ENCODE measurements around the gene PAQR4. TPM values are rescaled to one million over a fixed set of nuclear protein-coding genes. Genes with fewer than 3 reads are reported as not detected.

The PAQR4 gene
- total RNA-seq, 2 experiments from 2014 or later, result 37.0 to 37.9 TPM

GRCh38 chr16:2948807-2949704, 20.1 kb upstream of the PAQR4 start:
- ChIA-PET POLR2A (no interaction called here), CTCF (interaction anchor here (1.1 kb wide), 1 partner anchor 82 kb away, joined by 3 read pairs; no protein-coding TSS in a partner anchor)
- Mint-ChIP-seq H3K27me3 (no peaks in the 10 kb centered on the region), H3K4me1 (ENCODE audit: low read depth) (no peaks in the 10 kb centered on the region), H3K9me3 (no peaks in the 10 kb centered on the region), H3K27ac (no peak overlapping the region), H3K4me3 (no peak overlapping the region), H3K36me3 (peaks cover 8% of the 10 kb centered on the region)
- no peak for DNase-seq
- intact Hi-C loops (cut with micrococcal nuclease), result no loop called here

- ChIA-PET POLR2A (no interaction called here), CTCF (no interaction called here)
- Mint-ChIP-seq H3K4me1 (ENCODE audit: low read depth) (no peaks in the 10 kb centered on the region), H3K27me3 (peaks cover 4% of the 10 kb centered on the region), H3K4me3 (no peak overlapping the region), H3K36me3 (peaks cover 8% of the 10 kb centered on the region), H3K9me3 (no peaks in the 10 kb centered on the region), H3K27ac (no peak overlapping the region)
- DNase-seq, result no peak
- intact Hi-C loops (cut with micrococcal nuclease), result no loop called here
Measured at GRCh38 chr16:2949705-2950352, 19.3 kb upstream of the PAQR4 start.

- Mint-ChIP-seq H3K4me3 (no peak overlapping the region), H3K36me3 (peaks cover 8% of the 10 kb centered on the region), H3K27me3 (peaks cover 4% of the 10 kb centered on the region), H3K9me3 (no peaks in the 10 kb centered on the region), H3K27ac (no peak overlapping the region), H3K4me1 (ENCODE audit: low read depth) (no peaks in the 10 kb centered on the region)
- intact Hi-C loops (cut with micrococcal nuclease), result no loop called here
- POLR2A ChIA-PET, result no interaction called here
- CTCF ChIA-PET, result no interaction called here
- DNase-seq, result no peak
Measured at GRCh38 chr16:2950353-2950724, 18.8 kb upstream of the PAQR4 start.

- ChIA-PET POLR2A (no interaction called here), CTCF (no interaction called here)
- Mint-ChIP-seq H3K4me1 (ENCODE audit: low read depth) (no peaks in the 10 kb centered on the region), H3K27me3 (peaks cover 4% of the 10 kb centered on the region), H3K36me3 (peaks cover 8% of the 10 kb centered on the region), H3K9me3 (no peaks in the 10 kb centered on the region), H3K27ac (no peak overlapping the region), H3K4me3 (no peak overlapping the region)
- intact Hi-C loops (cut with micrococcal nuclease), result no loop called here
- DNase-seq, result no peak
Measured at GRCh38 chr16:2950773-2951172, 18.4 kb upstream of the PAQR4 start.

- ChIA-PET CTCF (interaction anchor here (0.7 to 1.1 kb wide), 3 partner anchors 9 to 85 kb away, joined by 3 read pairs; no protein-coding TSS in a partner anchor), POLR2A (no interaction called here)
- H3K9me3 Mint-ChIP-seq, result no peaks in the 10 kb centered on the region
- peaks cover 3% of the 10 kb centered on the region for H3K36me3 Mint-ChIP-seq
- intact Hi-C loops (cut with micrococcal nuclease), result no loop called here
- DNase-seq, result no peak
- H3K27ac Mint-ChIP-seq, result no peak overlapping the region
- H3K4me3 Mint-ChIP-seq, result no peak overlapping the region
- H3K4me1 Mint-ChIP-seq (ENCODE audit: low read depth), result no peaks in the 10 kb centered on the region
- H3K27me3 Mint-ChIP-seq, result peaks cover 18% of the 10 kb centered on the region
Measured at GRCh38 chr16:2952679-2953078, 16.5 kb upstream of the PAQR4 start.

- ChIA-PET CTCF (no interaction called here), POLR2A (no interaction called here)
- intact Hi-C loops (cut with micrococcal nuclease), result no loop called here
Measured at GRCh38 chr16:2953706-2954627, 15.2 kb upstream of the PAQR4 start.

DNA sequence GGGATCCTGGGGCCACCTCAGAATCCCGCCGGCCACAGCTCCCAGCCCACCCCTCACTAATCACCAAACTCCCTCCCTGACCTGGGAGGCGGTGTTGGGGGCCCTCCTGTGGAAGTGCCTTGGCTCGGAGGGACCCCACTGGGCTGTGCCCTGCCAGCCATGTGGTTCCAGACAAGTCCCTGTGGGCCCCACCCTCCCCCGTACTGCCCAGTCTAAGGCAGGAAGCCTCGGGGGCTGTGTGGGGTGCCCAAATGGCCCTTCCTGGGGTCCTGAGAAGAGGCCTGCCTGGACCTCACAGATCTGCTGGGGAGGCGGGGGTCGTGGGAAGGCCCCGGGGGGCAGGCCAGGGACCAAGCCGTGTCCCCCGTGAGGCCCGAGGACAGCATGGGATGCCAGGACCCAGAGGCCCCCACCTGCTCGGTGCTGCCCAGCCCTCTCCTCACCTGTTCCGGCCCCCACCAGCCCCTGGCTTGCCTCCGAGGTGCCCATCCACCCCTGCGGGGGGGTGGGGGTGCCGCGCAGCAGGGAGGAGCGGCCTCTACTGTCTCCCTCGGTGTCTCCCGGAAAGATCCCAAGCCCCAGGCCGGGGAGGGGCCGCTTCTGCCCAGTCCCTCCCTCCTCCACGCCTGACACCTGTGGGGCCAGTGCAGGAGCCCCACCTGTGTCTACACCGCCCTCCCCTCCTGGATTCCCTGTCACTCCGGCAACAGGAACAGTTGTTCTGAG, 14.3 kb upstream of the PAQR4 start:
- POLR2A ChIA-PET, result no interaction called here
- CTCF ChIA-PET, result no interaction called here
- no peaks in the 10 kb centered on the region for H3K9me3 Mint-ChIP-seq
- H3K27me3 Mint-ChIP-seq, result peaks cover 19% of the 10 kb centered on the region
- no peak overlapping the region for H3K4me3 Mint-ChIP-seq
- intact Hi-C loops (cut with micrococcal nuclease), result no loop called here
- no peaks in the 10 kb centered on the region for H3K4me1 Mint-ChIP-seq (ENCODE audit: low read depth)
- DNase-seq, result no peak
- no peaks in the 10 kb centered on the region for H3K36me3 Mint-ChIP-seq
- no peak overlapping the region for H3K27ac Mint-ChIP-seq

More at GRCh38 chr16:2953706-2954627, 15.2 kb upstream of the PAQR4 start:
- Mint-ChIP-seq H3K4me3 (no peak overlapping the region), H3K27ac (no peak overlapping the region), H3K27me3 (peaks cover 18% of the 10 kb centered on the region), H3K9me3 (no peaks in the 10 kb centered on the region), H3K4me1 (ENCODE audit: low read depth) (no peaks in the 10 kb centered on the region), H3K36me3 (peaks cover 3% of the 10 kb centered on the region)
- DNase-seq, result no peak

DNA sequence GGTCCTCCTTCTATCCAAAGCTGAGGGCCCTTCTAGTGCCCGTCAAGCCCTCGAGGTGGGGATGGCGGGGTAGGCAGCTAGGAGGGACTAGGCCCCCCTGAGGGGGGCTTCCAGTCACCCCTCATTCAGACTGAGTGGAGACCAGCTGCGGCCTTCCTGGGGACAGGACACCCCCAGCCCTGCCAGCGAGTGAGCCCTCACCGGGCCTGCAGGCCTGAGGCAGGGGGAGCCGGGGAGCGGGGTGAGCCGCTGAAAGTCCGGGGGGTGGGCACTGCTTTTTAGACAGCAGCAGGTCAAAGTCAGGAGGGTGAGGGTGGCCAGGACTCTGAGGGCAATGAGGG, 13.7 kb upstream of the PAQR4 start:
- Mint-ChIP-seq H3K27me3 (peaks cover 24% of the 10 kb centered on the region), H3K9me3 (no peaks in the 10 kb centered on the region), H3K4me3 (no peak overlapping the region), H3K27ac (no peak overlapping the region), H3K4me1 (ENCODE audit: low read depth) (no peaks in the 10 kb centered on the region), H3K36me3 (no peaks in the 10 kb centered on the region)
- DNase-seq, result no peak
- intact Hi-C loops (cut with micrococcal nuclease), result no loop called here
- POLR2A ChIA-PET, result no interaction called here
- CTCF ChIA-PET, result no interaction called here

DNA sequence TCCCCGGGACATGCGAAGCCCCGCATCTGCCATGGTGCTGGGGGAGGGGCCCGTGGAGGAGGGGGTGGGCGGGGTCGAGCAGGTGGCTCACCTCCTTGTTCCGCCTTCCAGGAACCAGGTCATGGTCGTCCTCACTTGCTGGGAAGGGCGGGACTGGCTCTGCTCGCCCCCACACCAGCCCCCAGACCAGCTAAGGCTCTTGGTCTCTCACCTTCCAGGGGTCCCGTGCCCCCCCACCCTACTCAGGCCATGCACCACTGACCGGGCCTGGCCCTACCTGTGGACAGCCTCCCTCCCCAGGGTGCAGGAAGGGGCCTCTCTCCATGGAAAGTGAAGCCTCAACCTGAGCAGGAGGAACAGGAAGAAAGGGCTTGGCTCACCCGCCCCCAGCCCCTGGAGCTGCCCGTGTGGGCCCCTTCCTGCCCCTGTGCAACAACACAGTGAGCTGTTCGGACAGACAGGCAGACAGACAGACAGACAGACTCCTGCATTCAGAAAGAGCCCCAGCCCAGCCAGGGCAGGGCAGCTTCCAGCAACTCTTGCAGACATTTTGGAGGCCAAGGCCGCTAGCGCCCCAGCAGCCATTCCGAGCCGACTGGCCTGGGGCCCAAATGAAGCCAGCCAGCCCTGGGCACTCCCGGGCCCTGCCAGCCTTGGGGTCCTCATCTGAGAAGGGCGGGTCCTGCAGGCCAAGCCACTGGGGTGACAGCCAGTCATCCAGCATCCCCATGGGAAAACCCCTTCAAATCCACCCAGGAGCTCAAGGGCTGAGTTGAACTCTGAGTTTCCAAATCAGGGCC, 13.2 kb upstream of the PAQR4 start:
- Mint-ChIP-seq H3K36me3 (no peaks in the 10 kb centered on the region), H3K27me3 (peaks cover 24% of the 10 kb centered on the region), H3K4me3 (no peak overlapping the region), H3K4me1 (ENCODE audit: low read depth) (no peaks in the 10 kb centered on the region), H3K9me3 (no peaks in the 10 kb centered on the region), H3K27ac (no peak overlapping the region)
- CTCF ChIA-PET, result interaction anchor here (1.5 kb wide), 1 partner anchor 76 kb away, joined by 3 read pairs; no protein-coding TSS in a partner anchor
- intact Hi-C loops (cut with micrococcal nuclease), result no loop called here
- POLR2A ChIA-PET, result interaction anchor here (0.6 kb wide), 1 partner anchor 33 kb away, joined by 3 read pairs; no protein-coding TSS in a partner anchor
- no peak for DNase-seq

GRCh38 chr16:2956579-2956956, 12.6 kb upstream of the PAQR4 start:
- CTCF ChIA-PET, result interaction anchor here (1.5 kb wide), 1 partner anchor 75 kb away, joined by 3 read pairs; no protein-coding TSS in a partner anchor
- Mint-ChIP-seq H3K4me1 (ENCODE audit: low read depth) (no peaks in the 10 kb centered on the region), H3K9me3 (no peaks in the 10 kb centered on the region), H3K4me3 (no peak overlapping the region), H3K36me3 (no peaks in the 10 kb centered on the region), H3K27ac (no peak overlapping the region), H3K27me3 (peaks cover 24% of the 10 kb centered on the region)
- no peak for DNase-seq
- POLR2A ChIA-PET, result interaction anchor here (0.6 kb wide), 1 partner anchor 33 kb away, joined by 3 read pairs; no protein-coding TSS in a partner anchor
- intact Hi-C loops (cut with micrococcal nuclease), result no loop called here

GRCh38 chr16:2959206-2959605, 9.9 kb upstream of the PAQR4 start:
- no peaks in the 10 kb centered on the region for H3K36me3 Mint-ChIP-seq
- POLR2A ChIA-PET, result interaction anchor here (0.6 kb wide), 1 partner anchor 13 kb away, joined by 4 read pairs; no protein-coding TSS in a partner anchor

More at GRCh38 chr16:2959206-2959605, 9.9 kb upstream of the PAQR4 start:
- intact Hi-C loops (cut with micrococcal nuclease), result no loop called here
- Mint-ChIP-seq H3K27ac (no peak overlapping the region), H3K9me3 (no peaks in the 10 kb centered on the region), H3K4me1 (ENCODE audit: low read depth) (peaks cover 10% of the 10 kb centered on the region), H3K4me3 (no peak overlapping the region), H3K27me3 (peaks cover 36% of the 10 kb centered on the region)
- CTCF ChIA-PET, result interaction anchor here (0.6 to 1.2 kb wide), 3 partner anchors 8 to 78 kb away, joined by 3 to 4 read pairs (median 3); no protein-coding TSS in a partner anchor
- DNase-seq, result no peak

All from activated CD4-positive, alpha-beta memory T cell treated with anti-CD3 and anti-CD28 coated beads for 36 hours (primary cell).